ENCODE results near the gene RPH3AL.

- TF ChIP-seq CTCF (IDR thresholded peaks at IDR 0.05) (no peak), POLR2A (IDR thresholded peaks at IDR 0.05) (no peak)
These were observed 60.6 kb downstream of the RPH3AL start for GRCh38 chr17:292016-292415.
